NB4 (cell line): ENCODE data around the gene ADAM29.
"Not testable (repeated sequence)": the region's sequence is repeated elsewhere in the genome, so short reads cannot be mapped to it uniquely, and the experiment has no call there.

Experiments used
- DNase-seq: peaks from one replicate; pipeline ENCODE4 v3.0.0; 2010; ENCODE audit warnings: low read depth
- H3K4me3 ChIP-seq: one replicate; pipeline ENCODE4 v1.5.1; 2011; ENCODE audit warnings: mild to moderate bottlenecking, low read depth, low read length, moderate library complexity
- CTCF ChIP-seq: IDR thresholded peaks from one replicate; pipeline ENCODE4 v1.5.1; 2012; ENCODE audit warnings: low read depth, low read length
- MAX ChIP-seq: IDR thresholded peaks from 2 replicates; pipeline ENCODE4 v1.6.1; 2011; ENCODE audit warnings: low read depth, low read length
- MYC ChIP-seq: IDR thresholded peaks from 2 replicates; pipeline ENCODE4 v1.6.1; 2011; ENCODE audit warnings: low read depth, low read length
- POLR2A ChIP-seq: IDR thresholded peaks from 2 replicates; pipeline ENCODE4 v1.6.1; 2011; ENCODE audit warnings: mild to moderate bottlenecking; ENCODE audit not compliant: insufficient read length; ENCODE audit errors: extremely low read depth

The ADAM29 gene

DNA sequence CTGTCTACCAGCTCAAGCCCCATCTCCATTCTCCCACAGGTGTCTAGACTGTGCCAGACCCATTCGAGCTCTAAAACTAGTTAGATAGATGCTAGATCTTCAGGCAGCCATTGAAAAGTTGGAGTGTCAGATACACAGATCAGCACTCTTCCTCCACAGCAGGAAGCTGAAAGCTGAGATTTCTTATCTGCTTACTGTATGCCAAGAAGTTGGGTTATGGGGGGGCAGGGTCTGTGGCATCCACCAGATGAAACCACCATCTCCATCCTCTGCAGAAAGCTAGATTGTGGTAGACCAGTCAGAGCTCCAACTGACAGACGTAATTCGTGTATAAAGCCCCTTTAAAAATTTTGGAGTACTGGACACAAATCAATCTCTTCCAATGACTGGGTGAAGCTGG lies 54.8 kb downstream of the ADAM29 start:
- no peak overlapping the region for H3K4me3 ChIP-seq
- TF ChIP-seq MYC = no peak
- TF ChIP-seq CTCF = no peak
- TF ChIP-seq POLR2A = no peak
- TF ChIP-seq MAX = no peak
- no peak for DNase-seq

DNA sequence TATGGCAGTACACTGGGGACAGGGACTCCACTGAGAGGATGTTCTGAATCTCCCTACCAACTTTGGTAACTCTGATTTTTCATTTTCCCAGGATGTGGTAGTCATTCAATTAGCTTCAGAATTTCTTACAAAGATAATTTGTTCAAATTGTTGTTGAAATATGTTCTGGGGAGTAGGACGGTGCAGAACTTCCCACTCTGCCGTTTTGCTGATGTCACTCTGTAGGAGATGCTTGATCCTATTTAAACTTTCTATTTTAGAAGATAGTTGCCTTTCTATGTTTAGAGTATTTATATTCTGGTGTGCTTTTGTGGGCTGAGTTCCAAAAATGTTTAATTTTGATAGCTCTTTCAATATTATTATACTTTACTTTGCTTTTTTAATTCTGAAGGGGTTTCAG lies 55.2 kb downstream of the ADAM29 start:
- no peak for DNase-seq
- TF ChIP-seq CTCF = no peak
- no peak for TF ChIP-seq POLR2A
- H3K4me3 ChIP-seq = no peak overlapping the region

GRCh38 chr4:174983128-174983750 lies 65.1 kb downstream of the ADAM29 start:
- no peak for DNase-seq
- TF ChIP-seq POLR2A (no peak), MYC (no peak), MAX (no peak), CTCF (no peak)
- no peak overlapping the region for H3K4me3 ChIP-seq

- H3K4me3 ChIP-seq, DNase-seq: not testable (repeated sequence)
Observed at GRCh38 chr4:174983870-174984269, 65.7 kb downstream of the ADAM29 start.

GRCh38 chr4:174989791-174990190 lies 71.6 kb downstream of the ADAM29 start:
- H3K4me3 ChIP-seq = no peak overlapping the region
- no peak for DNase-seq
- no peak for TF ChIP-seq MYC
- no peak for TF ChIP-seq CTCF
- no peak for TF ChIP-seq POLR2A
- no peak for TF ChIP-seq MAX

DNA sequence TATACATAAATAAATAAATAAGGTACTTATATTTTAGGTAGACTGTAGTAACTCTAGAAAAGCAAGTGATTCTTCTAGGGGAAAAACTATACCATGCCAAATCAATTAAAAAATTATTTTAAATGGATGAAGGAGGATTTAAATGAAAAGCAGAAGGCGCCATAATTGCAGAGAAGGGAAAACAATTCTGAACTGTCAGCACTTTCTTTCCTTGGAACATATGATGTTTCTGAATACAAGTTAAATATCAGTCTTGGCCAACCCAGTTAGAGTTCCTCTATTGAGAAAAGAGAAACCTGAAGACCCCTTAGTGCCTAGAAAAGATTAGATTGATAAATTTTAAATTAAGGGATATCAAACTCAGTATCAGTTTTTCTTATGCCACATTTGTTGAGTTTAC lies 75.8 kb downstream of the ADAM29 start:
- DNase-seq = no peak
- no peak overlapping the region for H3K4me3 ChIP-seq
- TF ChIP-seq CTCF = no peak
- no peak for TF ChIP-seq MYC
- TF ChIP-seq MAX = no peak
- TF ChIP-seq POLR2A = no peak
